ENCODE data around the gene RRP36.
A peak's percentile ranks its signal among the peaks of the same experiment; 100 is the strongest.

RRP36 gene

DNA sequence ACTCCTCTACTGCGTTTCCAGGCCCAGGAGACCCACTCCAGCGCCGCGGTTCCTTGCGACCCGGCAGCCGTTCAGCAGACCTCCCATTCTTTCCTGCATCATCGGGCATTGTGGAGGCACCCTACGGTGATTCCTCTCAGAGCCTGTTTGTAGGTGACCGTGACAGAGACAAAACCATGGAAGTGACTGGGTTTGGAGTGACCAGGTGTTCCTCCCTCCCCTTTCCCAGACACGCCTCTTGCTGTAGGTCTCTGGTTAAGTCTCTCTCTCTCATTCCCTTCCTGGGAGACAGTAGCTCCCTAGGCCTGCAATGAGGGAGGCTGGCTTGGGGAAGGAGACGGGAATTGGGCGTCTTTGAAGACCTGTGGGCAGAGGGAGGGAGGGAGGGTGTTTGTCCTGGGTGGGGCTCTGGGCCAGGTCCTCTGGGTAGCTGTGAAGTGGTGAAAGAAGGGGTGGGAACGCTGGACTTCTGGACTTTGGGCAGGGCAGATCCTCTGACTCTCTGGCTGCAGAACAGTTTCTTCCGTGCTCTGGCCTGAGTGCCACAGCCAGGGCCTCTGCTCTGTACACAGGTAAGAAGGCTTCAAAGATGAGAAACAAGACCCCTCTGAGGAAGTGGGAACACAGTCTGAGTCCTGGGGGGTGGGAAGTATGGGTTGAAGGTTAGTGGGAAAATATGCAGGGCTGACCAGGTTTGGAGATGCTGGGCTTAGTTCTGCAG is 38.8 kb downstream of the RRP36 start (continued):
- TF ChIP-seq, protein P1, sequence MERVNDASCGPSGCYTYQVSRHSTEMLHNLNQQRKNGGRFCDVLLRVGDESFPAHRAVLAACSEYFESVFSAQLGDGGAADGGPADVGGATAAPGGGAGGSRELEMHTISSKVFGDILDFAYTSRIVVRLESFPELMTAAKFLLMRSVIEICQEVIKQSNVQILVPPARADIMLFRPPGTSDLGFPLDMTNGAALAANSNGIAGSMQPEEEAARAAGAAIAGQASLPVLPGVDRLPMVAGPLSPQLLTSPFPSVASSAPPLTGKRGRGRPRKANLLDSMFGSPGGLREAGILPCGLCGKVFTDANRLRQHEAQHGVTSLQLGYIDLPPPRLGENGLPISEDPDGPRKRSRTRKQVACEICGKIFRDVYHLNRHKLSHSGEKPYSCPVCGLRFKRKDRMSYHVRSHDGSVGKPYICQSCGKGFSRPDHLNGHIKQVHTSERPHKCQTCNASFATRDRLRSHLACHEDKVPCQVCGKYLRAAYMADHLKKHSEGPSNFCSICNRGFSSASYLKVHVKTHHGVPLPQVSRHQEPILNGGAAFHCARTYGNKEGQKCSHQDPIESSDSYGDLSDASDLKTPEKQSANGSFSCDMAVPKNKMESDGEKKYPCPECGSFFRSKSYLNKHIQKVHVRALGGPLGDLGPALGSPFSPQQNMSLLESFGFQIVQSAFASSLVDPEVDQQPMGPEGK (tag by site-specific recombination; IDR thresholded peaks at IDR 0.05): 0 out of 2 replicates have a peak, but pooled peaks have one; percentile 2
- no peak for TF ChIP-seq ZNF658 (tag by site-specific recombination; IDR thresholded peaks at IDR 0.05)
- TF ChIP-seq ZFP69B (tag by site-specific recombination; IDR thresholded peaks at IDR 0.05): no peak
- TF ChIP-seq ZBTB49 (tag by site-specific recombination; IDR thresholded peaks at IDR 0.05; ENCODE audit: low read depth): no peak
- no peak for TF ChIP-seq ZNF266 (tag by site-specific recombination; IDR thresholded peaks at IDR 0.05; ENCODE audit: low read depth)
- no peak for TF ChIP-seq ZIC2 (tag by site-specific recombination; IDR thresholded peaks at IDR 0.05)
- no peak for TF ChIP-seq ZBTB8A (tag by site-specific recombination; IDR thresholded peaks at IDR 0.05)
- TF ChIP-seq ZNF341 (tag by site-specific recombination; IDR thresholded peaks at IDR 0.05; ENCODE audit: low read depth): no peak
- no peak for TF ChIP-seq HOXA7 (CRISPR knock-in tag; IDR thresholded peaks at IDR 0.05; ENCODE audit: borderline replicate concordance)
- TF ChIP-seq ZNF366 (tag by site-specific recombination; conservative IDR thresholded peaks at IDR 0.05): 0 out of 2 replicates have a peak, but pooled peaks have one; percentile 4
- TF ChIP-seq ZNF843 (tag by site-specific recombination; IDR thresholded peaks at IDR 0.05): no peak
- peak; percentile 33 for TF ChIP-seq GLIS1 (tag by site-specific recombination; IDR thresholded peaks at IDR 0.05)
- TF ChIP-seq KLF16 (tag by site-specific recombination; IDR thresholded peaks at IDR 0.05): no peak
- TF ChIP-seq SCRT2 (tag by site-specific recombination; IDR thresholded peaks at IDR 0.05): no peak
- TF ChIP-seq YY2 (tag by site-specific recombination; IDR thresholded peaks at IDR 0.05): no peak
- no peak for TF ChIP-seq IKZF3 (tag by site-specific recombination; IDR thresholded peaks at IDR 0.05)
- no peak for TF ChIP-seq ZNF558 (tag by site-specific recombination; IDR thresholded peaks at IDR 0.05)
- TF ChIP-seq ZNF585B (tag by site-specific recombination; IDR thresholded peaks at IDR 0.05): no peak
- no peak for TF ChIP-seq ZNF624 (tag by site-specific recombination; IDR thresholded peaks at IDR 0.05)

DNA sequence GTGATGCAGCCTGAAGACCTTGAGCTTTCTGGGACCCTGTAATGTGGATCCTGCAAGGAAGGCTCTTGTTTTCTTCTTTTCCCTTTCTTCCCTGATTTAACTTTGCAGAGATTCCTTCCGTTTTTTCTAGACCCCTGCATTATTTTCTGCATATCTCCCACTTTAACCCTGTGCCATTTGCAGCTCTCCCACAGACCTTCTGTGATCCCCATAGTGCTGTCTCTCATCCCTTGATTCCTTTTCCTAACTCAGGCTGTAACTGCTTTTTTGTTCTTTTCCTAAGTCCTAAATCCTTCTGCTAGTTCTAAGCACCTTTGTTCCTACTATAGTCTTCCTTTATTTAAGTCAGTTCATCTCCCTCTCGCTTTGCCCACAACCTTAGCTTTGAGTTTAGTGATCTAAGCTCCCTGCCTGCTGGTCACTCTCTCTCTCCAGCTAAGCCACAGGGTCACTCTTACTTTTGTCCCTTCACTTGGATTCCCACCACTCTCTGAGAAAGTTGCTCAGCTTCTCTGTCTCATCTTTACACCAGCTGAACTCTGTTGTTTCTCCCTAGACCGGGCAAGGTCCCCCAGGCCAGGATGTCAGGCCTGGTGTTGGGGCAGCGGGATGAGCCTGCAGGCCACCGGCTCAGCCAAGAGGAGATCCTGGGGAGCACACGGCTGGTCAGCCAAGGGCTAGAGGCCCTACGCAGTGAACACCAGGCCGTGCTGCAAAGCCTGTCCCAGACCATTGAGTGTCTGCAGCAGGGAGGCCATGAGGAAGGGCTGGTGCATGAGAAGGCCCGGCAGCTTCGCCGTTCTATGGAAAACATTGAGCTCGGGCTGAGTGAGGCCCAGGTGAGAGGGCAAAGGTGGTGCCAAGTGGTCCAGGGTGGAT is 39.6 kb downstream of the RRP36 start:
- POLR2A ChIA-PET: interaction anchor here (0.6 to 2.4 kb wide), 5 partner anchors 10 to 489 kb away, joined by 4 to 20 read pairs (median 5); partner anchors contain the start of gene CNPY3
- Histone ChIP-seq H3K4me3 (ENCODE audit: low read depth, low read length) (peak overlapping the region; percentile 96; the same call in 1 of the 2 replicates), H3K36me3 (ENCODE audit: control insufficient read depth in 2 of 2, insufficient read depth in 1 of 2, low read length in 2 of 2) (peaks cover 20 to 56% of the 10 kb centered on the region in 2 experiments; a peak in 2 of 3 replicates), H3K4me1 (ENCODE audit: control insufficient read depth, insufficient read depth, low read length) (peaks cover 9% of the 10 kb centered on the region), H3K27ac (ENCODE audit: extremely low read depth, low read depth, low read length) (peak overlapping the region; percentile 11; the same call in 1 of the 2 replicates), H3K9me3 (ENCODE audit: control insufficient read depth, insufficient read depth, low read depth, low read length) (no peaks in the 10 kb centered on the region)
- TF ChIP-seq PRDM1 (tag by site-specific recombination; IDR thresholded peaks at IDR 0.05) (peak; percentile 90), ZNF433 (tag by site-specific recombination; IDR thresholded peaks at IDR 0.05; ENCODE audit: low read depth) (no peak)
- CTCF ChIA-PET: interaction anchor here (0.5 to 4.6 kb wide), 5 partner anchors 9 to 160 kb away, joined by 3 to 26 read pairs (median 6); no protein-coding TSS in a partner anchor
